Ramos (cell line): ENCODE measurements around the gene FNBP1L.

Source experiments
- in situ Hi-C: fragments of 300-500 bp; cut with MboI; formaldehyde crosslinking; loops from one replicate; pipeline ENCODE4 v1.14.3; 2022; ENCODE audit warnings: low sequenced_read_pairs; ENCODE audit not compliant: unreplicated experiment

FNBP1L gene

DNA sequence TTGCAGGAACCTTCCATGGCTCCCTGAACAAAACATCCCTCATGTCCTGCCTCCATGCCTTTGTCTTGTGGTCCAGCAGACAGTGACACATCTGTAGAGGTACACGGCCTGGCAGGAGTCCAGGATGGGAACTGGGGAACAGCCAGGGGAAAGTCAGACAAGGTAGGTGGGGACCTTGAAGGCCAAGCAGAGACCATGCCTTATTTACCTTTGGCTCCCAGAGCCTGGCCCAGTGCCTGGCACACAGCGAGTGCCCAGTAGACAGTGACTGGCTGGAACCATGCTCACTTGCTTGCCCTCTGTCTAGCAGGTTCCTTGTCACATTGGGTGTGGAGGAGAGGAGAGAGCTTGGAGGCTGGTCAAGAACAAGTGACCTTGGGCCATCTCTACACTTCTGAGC lies 152.7 kb downstream of the FNBP1L start:
- in situ Hi-C loops: no loop called here

DNA sequence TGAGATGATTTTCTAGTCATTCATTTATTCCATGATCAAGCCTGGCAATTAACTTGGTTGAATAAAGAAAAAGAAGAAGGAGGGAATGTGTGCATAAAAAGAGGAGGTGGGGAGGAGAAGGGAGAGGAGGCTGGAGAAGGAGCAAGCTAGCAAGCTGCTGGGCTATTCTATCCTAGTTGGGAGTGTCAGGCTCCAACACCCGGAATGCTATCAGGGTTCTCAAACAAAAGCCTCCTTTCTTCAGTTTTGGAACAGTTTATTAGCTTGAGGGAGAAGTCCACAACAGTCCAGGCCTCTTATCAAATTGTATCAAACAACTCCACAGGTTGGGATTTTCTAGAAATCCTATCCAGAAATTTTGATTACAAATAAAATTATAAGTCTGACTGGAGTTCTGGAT lies 153.8 kb downstream of the FNBP1L start:
- in situ Hi-C loops: no loop called here

DNA sequence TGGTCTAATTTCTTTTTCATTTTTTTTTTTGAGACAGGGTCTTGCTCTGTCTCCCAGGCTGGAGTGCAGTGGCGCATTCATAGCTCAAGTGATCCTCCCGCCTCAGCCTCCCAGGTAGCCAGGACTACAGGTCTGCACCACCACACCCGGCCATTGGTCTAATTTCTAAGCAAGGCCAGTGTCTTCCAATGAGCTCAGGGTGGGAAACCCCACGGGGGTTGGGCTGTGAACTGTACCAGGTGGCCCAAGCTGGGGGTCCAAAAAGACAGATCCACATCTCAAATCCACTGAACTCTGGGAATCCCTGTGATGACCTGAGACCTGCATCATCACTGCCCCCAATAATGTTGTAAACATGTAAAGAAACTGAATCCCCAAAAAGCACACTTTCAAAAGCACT lies 154.2 kb downstream of the FNBP1L start:
- in situ Hi-C loops: no loop called here

DNA sequence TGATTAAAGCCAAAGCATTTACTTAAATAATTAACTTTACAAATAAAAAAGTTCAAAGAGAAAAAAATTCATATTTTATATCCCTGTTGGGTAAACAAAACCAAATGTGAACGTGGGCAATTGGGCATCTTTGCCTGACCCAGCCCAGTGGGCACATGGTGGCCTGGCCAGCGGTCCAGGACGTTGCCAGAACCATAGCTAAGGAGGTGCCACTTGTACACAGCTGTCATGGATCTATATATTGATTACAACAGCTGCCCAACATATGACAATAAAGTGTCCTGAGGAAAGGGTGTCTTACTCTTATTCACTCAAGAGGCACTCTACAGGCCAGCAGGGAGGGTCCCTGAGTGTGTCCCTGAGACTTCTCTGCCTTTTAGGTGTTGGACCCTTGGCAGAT lies 155.2 kb downstream of the FNBP1L start:
- in situ Hi-C loops: no loop called here

DNA sequence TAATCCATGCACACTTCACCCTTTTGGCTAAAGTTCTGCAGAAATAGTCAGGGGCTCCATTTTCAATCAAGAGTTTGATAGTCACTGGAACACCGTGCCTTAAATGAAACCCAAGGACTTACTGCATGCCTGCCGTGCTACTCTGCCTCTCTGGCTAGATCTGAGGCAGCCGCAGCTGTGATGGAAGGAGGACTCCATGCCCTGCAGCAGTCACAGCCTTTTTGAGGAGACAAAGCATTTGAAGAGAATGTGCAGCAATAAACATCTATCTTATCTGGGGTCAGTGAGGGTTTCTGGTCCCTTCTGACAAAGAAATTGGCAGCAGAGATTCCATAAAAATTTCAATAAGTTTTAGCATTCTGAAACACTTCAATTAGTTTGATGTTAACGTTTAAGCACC lies 155.7 kb downstream of the FNBP1L start:
- in situ Hi-C loops: no loop called here
